HG03354 (cell line): ENCODE data around the gene ZP2.
"Not testable (repeated sequence)": the region's sequence is repeated elsewhere in the genome, so short reads cannot be mapped to it uniquely, and the experiment has no call there.

Experiments
- ATAC-seq: cut with Tn5 transposase; IDR thresholded peaks from one replicate; pipeline ENCODE4 v1.9.1; 2021; ENCODE audit warnings: mild to moderate bottlenecking; ENCODE audit not compliant: unreplicated experiment, poor library complexity, severe bottlenecking

The ZP2 gene

DNA sequence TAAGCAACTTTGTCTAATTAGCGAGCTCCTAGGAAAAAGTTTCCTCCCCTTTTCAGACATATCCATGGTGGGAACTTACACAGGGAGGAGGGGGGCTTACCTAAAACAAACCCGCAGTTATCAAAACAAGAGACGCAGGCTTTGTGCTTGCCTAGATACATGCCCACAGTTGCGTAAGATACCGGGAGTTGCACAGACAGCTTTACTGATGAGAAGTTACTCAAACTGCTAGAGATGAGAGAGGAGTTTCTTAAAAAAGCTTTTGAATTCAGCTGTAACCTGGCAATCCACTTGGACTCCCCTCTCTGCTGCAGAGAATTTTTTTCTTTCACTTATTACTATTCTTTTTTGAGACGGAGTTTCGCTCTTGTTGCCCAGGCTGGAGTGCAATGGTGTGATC is 6.8 kb upstream of the ZP2 start:
- ATAC-seq, result no peak

- no peak for ATAC-seq
Measured at GRCh38 chr16:21217121-21217520, 5.7 kb upstream of the ZP2 start.

- ATAC-seq, result no peak
Measured at GRCh38 chr16:21214086-21214485, 2.7 kb upstream of the ZP2 start.

DNA sequence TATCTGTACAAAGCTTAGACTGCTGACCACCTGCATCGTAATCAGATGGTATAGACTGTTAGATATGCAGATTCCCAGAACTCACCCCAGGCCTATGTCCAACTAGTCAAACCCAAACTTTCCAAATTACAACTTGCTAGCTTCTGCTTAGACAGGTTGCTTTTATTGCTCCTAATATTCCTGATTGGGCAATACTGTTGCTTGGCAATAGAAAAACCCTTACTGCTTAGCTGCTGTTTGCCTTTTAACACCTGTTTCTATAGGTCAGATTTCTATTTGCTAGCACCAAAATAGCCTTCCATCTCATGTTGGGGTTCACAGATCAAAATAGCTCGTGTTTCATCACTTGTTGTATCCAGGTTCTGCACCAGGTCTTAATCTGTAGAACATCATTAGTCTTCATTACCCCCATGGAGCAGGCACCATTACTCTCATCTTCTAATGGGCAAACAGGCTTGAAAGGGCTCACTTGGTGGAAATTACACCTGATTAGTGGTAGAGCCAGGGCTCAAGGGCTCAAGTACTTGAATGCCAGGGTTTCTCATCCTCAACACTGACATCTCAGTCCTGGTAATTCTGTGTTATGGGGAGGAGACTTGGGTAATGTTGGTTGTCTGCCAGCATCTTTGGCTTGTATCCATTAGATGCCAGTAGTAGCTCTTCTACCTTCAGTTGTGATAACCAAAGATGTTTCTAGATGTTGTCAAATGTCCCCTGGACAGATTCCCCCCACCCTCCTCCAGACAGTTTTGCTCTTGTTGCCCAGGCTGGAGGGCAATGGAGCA is 2.7 kb downstream of the ZP2 start:
- ATAC-seq, result no peak

DNA sequence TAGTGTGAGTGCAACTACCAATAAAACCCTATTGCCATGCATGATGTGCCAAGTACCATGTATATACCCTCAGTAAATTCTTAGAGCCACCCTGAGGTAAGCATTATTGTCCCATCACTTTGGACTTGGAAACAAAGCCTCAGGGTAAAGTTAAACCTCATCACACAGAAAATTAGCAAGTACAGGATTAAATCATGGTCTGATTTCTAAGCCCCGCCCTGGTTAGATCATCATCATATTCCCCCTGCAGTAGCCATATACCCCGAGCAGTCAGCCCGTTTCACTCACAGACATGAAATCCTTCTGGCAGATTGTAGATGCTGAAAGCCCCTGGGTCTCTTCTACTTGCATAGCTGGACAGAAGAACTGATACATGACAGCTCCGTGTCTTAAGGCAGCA is 4.8 kb downstream of the ZP2 start:
- no peak for ATAC-seq

GRCh38 chr16:21205303-21205702 is 6.1 kb downstream of the ZP2 start:
- no peak for ATAC-seq

DNA sequence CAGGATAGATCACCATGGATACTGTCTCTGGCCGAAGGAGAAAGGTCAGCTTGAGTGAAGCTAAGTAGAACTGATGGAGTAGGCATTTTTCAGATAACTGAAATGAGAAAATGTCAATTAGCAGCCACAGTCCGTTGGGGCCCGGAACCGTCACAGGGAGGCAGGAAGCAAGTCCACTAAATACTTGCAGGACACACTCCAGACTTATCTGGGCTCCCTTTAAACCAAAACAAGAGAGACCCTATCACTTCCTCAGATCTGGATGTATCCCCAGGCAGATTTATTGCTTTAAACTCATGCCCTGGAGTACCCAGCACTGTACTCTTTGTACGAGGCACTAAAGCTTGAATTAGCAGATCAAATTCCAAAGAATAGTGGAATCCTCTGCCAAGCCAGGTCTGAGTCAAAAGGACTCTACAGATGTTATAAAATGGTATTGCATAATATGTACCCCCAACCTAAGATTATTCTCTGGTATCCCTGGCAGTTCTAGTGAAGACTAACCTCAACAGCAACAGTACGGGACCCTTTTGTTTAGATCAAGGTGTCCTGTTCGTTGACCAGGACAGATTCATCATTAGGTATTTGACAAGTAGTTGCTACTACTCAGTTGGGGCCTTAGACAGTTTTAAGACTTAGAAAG is 8.1 kb downstream of the ZP2 start:
- no peak for ATAC-seq

DNA sequence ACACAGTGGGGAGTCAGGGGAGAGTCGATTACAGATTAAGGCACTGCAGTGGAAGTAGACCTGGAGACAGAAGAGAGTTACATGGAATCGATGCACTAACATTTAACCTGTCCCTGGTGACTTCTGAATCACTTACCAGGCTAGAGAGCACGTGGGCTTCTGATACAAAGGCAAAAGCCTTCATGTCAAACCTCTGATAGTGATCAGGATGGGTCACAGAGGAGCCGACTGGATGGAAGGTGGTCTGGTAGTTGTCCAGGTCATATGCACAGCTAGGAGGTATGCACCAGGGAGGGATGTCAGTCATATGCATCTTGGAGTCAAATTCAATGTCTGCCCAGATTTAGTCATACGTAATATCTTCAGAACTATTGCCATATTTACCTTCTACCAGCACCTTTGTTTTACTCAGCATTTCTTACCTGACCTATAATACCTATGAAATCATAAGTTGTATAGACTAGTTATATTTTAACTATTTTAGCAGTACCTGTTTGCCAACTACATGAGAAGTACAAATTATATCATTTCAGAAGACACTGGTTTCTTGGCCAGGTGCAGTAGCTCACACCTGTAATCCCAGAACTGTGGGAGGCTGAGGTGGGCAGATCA is 11.7 kb downstream of the ZP2 start:
- no peak for ATAC-seq

DNA sequence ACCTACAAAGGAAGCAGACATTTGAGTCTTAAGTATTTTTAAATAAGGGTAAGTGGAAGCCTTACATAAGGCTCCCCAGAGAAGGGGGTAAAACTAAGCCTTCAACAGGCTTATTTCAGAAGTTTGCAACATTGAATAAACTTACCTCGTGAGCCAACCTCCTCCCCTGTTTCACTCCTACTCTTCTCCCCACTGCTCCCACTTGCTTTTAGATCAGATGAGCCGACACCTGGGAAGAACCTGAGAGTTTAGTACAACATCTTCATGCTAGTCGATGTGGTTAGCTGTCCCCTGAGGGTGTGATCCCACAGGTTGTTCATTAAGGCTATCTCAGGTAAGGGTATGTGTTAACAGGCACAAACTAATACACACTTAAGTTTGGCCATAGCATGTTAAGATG is 13.8 kb downstream of the ZP2 start:
- no peak for ATAC-seq

GRCh38 chr16:21197112-21197511 is 14.3 kb downstream of the ZP2 start:
- ATAC-seq, result no peak

DNA sequence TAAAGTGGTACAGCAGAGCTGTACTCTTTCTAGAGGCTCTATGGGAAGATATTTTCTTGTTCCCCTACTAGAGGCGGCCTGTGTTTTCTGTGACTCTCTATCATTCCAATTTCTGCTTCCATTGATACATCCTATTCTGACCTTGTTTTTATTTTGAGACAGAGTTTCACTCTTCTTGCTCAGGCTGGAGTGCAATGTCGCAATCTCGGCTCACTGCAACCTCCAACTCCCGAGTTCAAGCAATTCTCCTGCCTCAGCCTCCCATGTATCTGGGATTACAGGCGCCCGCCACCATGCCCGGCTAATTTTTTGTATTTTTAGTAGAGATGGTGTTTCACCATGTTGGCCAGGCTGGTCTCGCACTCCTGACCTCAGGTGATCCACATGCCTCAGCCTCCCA is 16.0 kb downstream of the ZP2 start:
- ATAC-seq, result not testable (repeated sequence)

DNA sequence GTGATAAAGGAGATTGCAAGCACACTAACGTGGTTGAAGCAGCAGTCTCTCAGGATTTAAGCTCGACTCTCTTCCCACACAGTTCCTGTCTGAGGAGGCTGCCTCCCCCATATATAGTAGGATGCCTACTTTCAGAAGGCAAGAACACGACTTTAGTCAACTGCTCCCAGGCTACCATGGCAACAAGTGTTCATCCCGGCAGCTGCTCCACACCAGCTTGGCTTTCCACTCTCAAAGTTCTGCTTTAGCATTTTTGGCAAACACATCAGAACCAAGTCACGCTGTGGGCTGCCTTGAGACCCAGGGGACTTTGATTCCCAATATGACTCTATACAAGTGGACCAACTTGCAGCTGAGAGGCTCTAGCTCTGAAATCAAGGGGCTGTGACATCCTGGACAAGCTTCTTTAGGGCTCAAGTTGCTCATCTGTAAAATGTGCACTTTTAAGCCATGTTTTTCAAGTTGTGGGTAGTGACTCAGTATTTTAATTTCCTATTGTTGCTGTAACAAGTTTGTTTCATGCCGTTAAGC is 16.5 kb downstream of the ZP2 start:
- ATAC-seq, result no peak

GRCh38 chr16:21192991-21193390 is 18.4 kb downstream of the ZP2 start:
- ATAC-seq, result no peak

DNA sequence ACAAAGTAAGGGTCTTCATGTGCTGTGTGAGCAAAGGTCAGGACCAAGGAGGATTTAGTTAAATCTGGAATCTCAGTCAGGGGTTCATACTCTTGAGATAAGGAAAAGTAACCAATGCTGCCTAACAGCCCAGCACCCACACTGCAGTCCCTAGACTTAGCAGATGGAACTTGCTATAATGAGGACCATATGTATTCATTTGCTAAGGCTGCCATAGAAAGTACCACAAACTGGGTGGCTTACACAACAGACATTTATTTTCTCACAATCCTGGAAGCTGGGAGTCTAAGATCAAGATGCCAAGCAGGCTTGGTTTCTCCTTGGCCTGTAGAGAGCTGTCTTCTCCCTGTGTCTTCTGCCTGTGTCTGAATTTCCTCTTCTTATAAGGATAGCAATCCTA is 20.8 kb downstream of the ZP2 start:
- no peak for ATAC-seq

DNA sequence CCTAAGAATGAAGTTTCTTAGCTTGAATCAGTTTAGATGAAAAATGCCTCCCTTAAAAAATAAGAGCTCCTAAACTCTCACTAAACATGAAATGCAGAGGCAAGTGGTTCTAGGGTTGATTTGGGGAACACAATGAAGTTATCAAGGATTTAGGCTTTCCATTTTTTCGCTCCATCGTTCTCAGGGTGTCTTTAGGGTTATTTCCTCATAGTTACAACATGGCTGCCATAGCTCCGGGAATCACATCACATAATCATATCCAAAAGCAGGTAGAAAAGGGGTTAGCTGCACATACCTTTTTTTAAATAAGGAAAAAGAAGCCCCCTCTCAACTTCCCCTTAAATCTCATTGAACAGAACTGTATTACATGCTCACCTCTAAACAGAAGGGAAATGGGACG is 21.4 kb downstream of the ZP2 start:
- no peak for ATAC-seq

DNA sequence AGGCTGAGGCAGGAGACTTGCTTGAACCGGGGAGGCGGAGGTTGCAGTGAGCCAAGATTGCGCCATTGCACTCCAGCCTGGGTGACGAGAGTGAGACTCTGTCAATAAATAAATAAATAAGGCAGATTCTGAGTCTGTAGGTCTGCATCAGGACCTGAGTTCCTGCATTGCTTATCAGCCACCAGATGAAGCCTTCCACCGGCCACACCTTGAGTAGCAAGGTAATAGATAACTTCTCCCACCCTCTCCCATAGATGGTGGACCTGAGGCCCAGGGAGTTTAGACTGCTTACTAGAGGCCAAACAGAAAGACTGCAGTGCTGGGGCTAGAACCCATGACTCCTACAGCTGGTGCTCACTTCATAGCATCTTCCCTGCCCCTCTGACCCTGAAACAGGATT is 22.1 kb downstream of the ZP2 start:
- no peak for ATAC-seq

- no peak for ATAC-seq
Measured at GRCh38 chr16:21186326-21186691, 25.1 kb downstream of the ZP2 start.

- ATAC-seq, result no peak
Measured at GRCh38 chr16:21185659-21186325, 25.6 kb downstream of the ZP2 start.

DNA sequence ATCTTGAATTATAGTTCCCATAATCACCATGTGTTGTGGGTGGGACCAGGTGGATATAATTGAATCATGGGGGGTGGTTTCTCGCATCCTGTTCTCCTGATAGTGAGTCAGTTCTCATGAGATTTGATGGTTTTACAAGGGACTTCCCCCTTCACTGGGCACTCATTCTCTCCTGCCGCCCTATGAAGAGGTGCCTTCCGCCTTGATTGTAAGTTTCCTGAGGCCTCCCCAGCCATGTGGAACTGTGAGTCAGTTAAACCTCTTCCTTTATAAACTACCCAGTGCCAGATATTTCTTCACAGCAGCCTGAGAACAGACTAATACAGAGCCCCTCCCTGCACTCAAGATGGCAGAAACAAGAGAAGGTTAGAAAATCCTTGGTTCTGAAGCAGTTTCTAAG is 26.5 kb downstream of the ZP2 start:
- ATAC-seq, result no peak

DNA sequence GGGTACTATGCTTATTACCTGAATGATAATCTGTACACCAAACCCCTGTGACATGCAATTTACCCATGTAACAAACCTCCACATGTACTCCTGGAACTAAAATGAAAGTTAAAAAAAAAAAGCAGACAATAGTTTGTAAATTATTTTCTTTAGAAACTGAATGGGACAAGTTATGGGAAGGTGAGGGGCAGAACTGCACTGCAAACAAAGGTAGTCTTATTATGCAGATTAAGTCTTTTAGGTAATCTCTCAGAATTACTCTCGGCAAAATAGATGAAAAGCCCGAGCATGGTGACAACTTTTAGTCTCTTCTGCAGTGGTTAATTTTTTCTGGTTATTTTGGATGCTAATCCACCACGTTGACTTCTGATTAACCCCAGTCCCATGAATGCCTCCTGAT is 27.4 kb downstream of the ZP2 start:
- no peak for ATAC-seq

GRCh38 chr16:21179983-21180365 is 31.4 kb downstream of the ZP2 start:
- no peak for ATAC-seq
